ENCODE results near the gene CRKL. TPM values are rescaled to one million over a fixed set of nuclear protein-coding genes. Genes with fewer than 3 reads are reported as not detected.

CRKL gene
- total RNA-seq (10 to 100 TPM; 43.3 to 76.9 (median 56.5) TPM), polyA plus RNA-seq (10 to 100 TPM; 19.2 to 33.7 TPM)
- long read RNA-seq, donor 1, full-length matches to known transcripts, result 27 of 50 reads
- long read RNA-seq, donor 1, partial matches to known transcripts, result 21 of 50 reads
- long read RNA-seq, donor 1, other reads (novel, unspliced or antisense), result 2 of 50 reads
- long read RNA-seq, donor 2, full-length matches to known transcripts, result 33 of 58 reads
- long read RNA-seq, donor 2, partial matches to known transcripts, result 23 of 58 reads
- long read RNA-seq, donor 2, other reads (novel, unspliced or antisense), result 2 of 58 reads
- long read RNA-seq, donor 3, full-length matches to known transcripts, result 51 of 131 reads
- long read RNA-seq, donor 3, partial matches to known transcripts, result 80 of 131 reads
- long read RNA-seq, donor 3, other reads (novel, unspliced or antisense), result 0 of 131 reads

- peak within 1 kb of the TSS; percentile 77 to 99 (median 96) for H3K27ac ChIP-seq
- peak; percentile 99 to 100 (median 100) for ATAC-seq
- H3K4me1 ChIP-seq, result peaks cover 6 to 41% (median 35%) of the 10 kb centered on the region in 9 donors
- peak within 1 kb of the TSS; percentile 66 to 99 (median 90) for H3K4me3 ChIP-seq
- intact Hi-C loops (cut with DNase I), result loop anchor here in 7 of 10 donors (1.0 to 10.0 kb wide), 9 partner anchors 32 to 98 kb away; partner anchors contain the start of genes LZTR1 (in 3 of the 7), AIFM3 (in 1 of the 7), P2RX6 (in 1 of the 7) and PI4KA (in 1 of the 7)
- peak; percentile 87 to 99 (median 96) for TF ChIP-seq CTCF (IDR thresholded peaks at IDR 0.05)
- no peaks in the 10 kb centered on the region for H3K27me3 ChIP-seq
- DNase-seq, result peak; percentile 97 to 98
- H3K36me3 ChIP-seq, result no peaks in the 10 kb centered on the region
- 0% methylated on average over 92 of the region's 92 CpGs for WGBS, 2 donors
- no peaks in the 10 kb centered on the region for H3K9me3 ChIP-seq
Measured at GRCh38 chr22:20916916-20917810, at the start of gene CRKL. Gene CRKL (plus strand): TSS chr22:20917407. CDS start chr22:20917935, 528 bp downstream.

DNA sequence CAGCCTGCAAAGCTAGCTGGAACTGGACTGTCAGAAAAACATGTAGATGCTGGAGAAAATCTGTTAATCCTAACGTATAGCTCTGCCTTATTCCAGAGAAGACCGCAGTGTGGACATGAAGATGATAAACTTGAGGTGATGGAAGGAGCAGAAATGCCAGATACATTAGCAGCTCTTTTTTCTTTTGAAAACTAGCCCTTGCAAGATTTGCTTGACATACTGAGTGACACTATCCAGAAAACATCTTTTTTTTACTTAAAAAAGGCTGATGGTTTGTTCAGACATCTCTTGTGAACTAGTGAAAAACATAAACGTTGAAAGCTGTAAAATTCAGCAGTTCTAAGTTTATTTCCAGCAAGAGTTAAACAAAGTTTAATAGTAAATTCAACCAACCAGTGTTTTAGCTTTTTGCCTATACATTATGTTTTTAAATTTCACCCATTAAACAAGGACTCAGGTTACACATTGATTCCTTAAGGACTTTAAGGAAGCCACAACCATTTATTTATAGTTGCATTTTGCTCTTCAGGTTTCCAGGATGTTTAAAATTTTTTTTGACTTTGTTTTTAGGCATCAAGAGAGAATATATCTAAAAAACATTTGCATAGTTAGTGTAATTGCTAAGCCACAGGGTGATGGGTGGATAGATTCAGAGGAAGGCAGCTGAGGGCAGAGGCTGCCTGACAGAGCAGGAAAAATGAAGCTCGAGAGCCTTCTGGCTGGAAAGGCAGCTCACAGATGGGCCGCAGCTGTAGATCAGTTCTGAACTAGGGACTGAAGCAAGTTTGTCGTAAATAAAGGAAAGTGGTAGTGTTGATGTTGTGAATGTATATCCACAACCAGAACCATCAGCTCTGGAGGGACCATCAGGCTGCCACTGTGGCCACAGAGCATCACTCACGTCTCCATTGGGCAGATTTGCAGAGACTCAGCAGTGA, 48.9 kb upstream of the CRKL start:
- no peak for TF ChIP-seq CTCF (IDR thresholded peaks at IDR 0.05)
- H3K4me3 ChIP-seq, result no peak overlapping the region
- peaks cover 0 to 59% (median 20%) of the 10 kb centered on the region in 9 donors for H3K36me3 ChIP-seq
- ATAC-seq (no peak), DNase-seq (no peak)
- H3K9me3 ChIP-seq, result no peaks in the 10 kb centered on the region
- peaks cover 21 to 53% (median 35%) of the 10 kb centered on the region in 9 donors for H3K4me1 ChIP-seq
- intact Hi-C loops (cut with DNase I), result loop anchor here in 2 of 10 donors (10.0 kb wide), 1 partner anchor 47 kb away; the partner anchor contains the start of gene CRKL (in 2 of the 2)
- peak overlapping the region; percentile 74 to 94 (median 81) for H3K27ac ChIP-seq
- H3K27me3 ChIP-seq, result no peaks in the 10 kb centered on the region
- WGBS, 2 donors, result 71 to 76% methylated on average over 7 of the region's 7 CpGs

DNA sequence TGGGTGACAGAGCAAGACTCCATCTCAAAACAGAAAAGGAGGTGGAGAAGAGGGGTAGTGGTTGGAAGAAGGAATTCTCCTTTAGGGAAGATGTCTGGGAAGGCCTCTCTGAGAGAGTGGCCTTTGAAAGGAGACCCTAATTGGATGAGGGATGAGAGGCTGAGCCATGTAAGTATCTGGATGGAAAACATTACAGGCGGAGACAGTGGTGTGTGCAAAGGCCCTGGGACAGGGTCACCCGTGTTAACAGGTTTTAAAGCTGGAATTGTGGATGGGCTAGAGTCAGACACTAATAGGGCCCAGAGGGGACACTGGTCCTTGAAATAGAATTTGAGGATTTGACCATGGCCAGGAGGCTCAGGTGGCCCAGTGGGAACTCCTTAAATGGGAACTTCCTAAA, 48.0 kb upstream of the CRKL start:
- H3K4me3 ChIP-seq, result no peak overlapping the region
- peaks cover 0 to 57% (median 23%) of the 10 kb centered on the region in 9 donors for H3K36me3 ChIP-seq
- ATAC-seq, result no peak
- no peak for DNase-seq
- peak overlapping the region in 3 of 10 donors; percentile 11 to 94 (median 76) for H3K27ac ChIP-seq
- TF ChIP-seq CTCF (IDR thresholded peaks at IDR 0.05), result no peak
- WGBS, 2 donors, result 95 to 97% methylated on average over 2 of the region's 2 CpGs
- H3K9me3 ChIP-seq, result no peaks in the 10 kb centered on the region
- H3K27me3 ChIP-seq, result no peaks in the 10 kb centered on the region
- H3K4me1 ChIP-seq, result peaks cover 21 to 44% (median 35%) of the 10 kb centered on the region in 9 donors
- intact Hi-C loops (cut with DNase I), result loop anchor here in 2 of 10 donors (10.0 kb wide), 1 partner anchor 46 kb away; the partner anchor contains the start of gene CRKL (in 2 of the 2)
